HepG2 (cell line): ENCODE measurements around the gene DYNC2H1. TPM values are rescaled to one million over a fixed set of nuclear protein-coding genes. Genes with fewer than 3 reads are reported as not detected.

Experiments
- ATAC-seq: fragments of 200-7000 bp; cut with Tn5 transposase; 3 replicates; pipeline ENCODE4 v1.9.1; 2020; ENCODE audit warnings: mild to moderate bottlenecking, moderate library complexity
- BruUV-seq: library from RNA; stranded (reverse); fragments of 400-500 nt; replicated peaks from 2 replicates; lab custom pipeline; 2021; lab: Mats Ljungman, UMichigan
- CTCF ChIA-PET: fragments of 300-600 bp; formaldehyde crosslinking; extraction: SDS; loops from one replicate; lab custom pipeline; 2021; ENCODE audit warnings: low total read pairs, inconsistent platforms, low intra/inter-chr PET ratio; lab: Yijun Ruan, JAX
- POLR2A ChIA-PET: fragments of 350-600 bp; sonication (Branson Sonifier 250); formaldehyde crosslinking; loops from one replicate; lab custom pipeline; 2020; ENCODE audit warnings: antibody characterized with exemption, inconsistent platforms; lab: Yijun Ruan, JAX
- DNase-seq: peaks from one replicate; pipeline ENCODE4 v3.0.0-alpha.2; 2015; ENCODE audit warnings: low spot score
- FAIRE-seq: peaks from 3 replicates; lab custom pipeline; 2011; peaks lifted over from hg19 to GRCh38; lab: Jason Lieb, UNC
- H2AFZ ChIP-seq: one replicate; pipeline ENCODE4 v1.6.1; 2011; ENCODE audit warnings: low read length, inconsistent platforms
- H3K27ac ChIP-seq: fragments of 300-600 bp; 3 replicates; pipeline ENCODE4 v1.8.0; 2011; ENCODE audit warnings: mixed run types, mild to moderate bottlenecking, mixed read lengths, low read length, inconsistent platforms; ENCODE audit not compliant: insufficient read depth; ENCODE audit errors: extremely low read length
- H3K27me3 ChIP-seq, 2 experiments: fragments of 200-600 bp in 1 of 2; 2 replicates in 1 of 2; 3 replicates in 1 of 2; pipeline versions ENCODE4 v1.6.0 to v1.8.0; 2011; ENCODE audit warnings: low read length in 2 of 2, mild to moderate bottlenecking in 2 of 2, moderate library complexity in 2 of 2, inconsistent platforms in 1 of 2; ENCODE audit not compliant: insufficient read depth in 2 of 2, control insufficient read depth in 1 of 2
- H3K36me3 ChIP-seq, 2 experiments: fragments of 200-600 bp in 1 of 2; replicated peaks in 1 of 2; 2 replicates in 1 of 2; 3 replicates in 1 of 2; pipeline versions ENCODE4 v1.5.1 to v1.8.0; 2011; ENCODE audit warnings: low read length in 2 of 2, inconsistent platforms in 1 of 2; ENCODE audit not compliant: insufficient read depth in 2 of 2, control insufficient read depth in 1 of 2
- H3K4me1 ChIP-seq: 2 replicates; pipeline ENCODE4 v1.5.1; 2012; ENCODE audit warnings: low read length, inconsistent platforms; ENCODE audit not compliant: insufficient read depth
- H3K4me2 ChIP-seq: 2 replicates; pipeline ENCODE4 v1.6.0; 2011; ENCODE audit warnings: low read depth, low read length, inconsistent platforms
- H3K4me3 ChIP-seq, 3 experiments: fragments of 200-600 bp in 1 of 3; sonication (generic), shearing (Covaris generic) in 1 of 3; replicated peaks in 1 of 3; 2 replicates each; pipeline ENCODE4 v1.5.1; 2011 to 2016; ENCODE audit warnings: low read length in 3 of 3, inconsistent platforms in 2 of 3, low read depth in 2 of 3, mild to moderate bottlenecking in 2 of 3, control low read depth in 1 of 3, mixed read lengths in 1 of 3; ENCODE audit not compliant: insufficient read depth in 1 of 3
- H3K79me2 ChIP-seq: one replicate; pipeline ENCODE4 v1.6.1; 2011; ENCODE audit warnings: low read length, inconsistent platforms; ENCODE audit not compliant: insufficient read depth
- H3K9ac ChIP-seq: 2 replicates; pipeline ENCODE4 v1.6.0; 2011; ENCODE audit warnings: mild to moderate bottlenecking, low read depth, low read length, inconsistent platforms; ENCODE audit not compliant: insufficient read depth
- H3K9me3 ChIP-seq: 2 replicates; pipeline ENCODE4 v1.5.1; 2012; ENCODE audit warnings: mild to moderate bottlenecking, low read length
- H4K20me1 ChIP-seq: 2 replicates; pipeline ENCODE4 v1.6.0; 2011; ENCODE audit warnings: inconsistent platforms, mild to moderate bottlenecking, low read length, moderate library complexity; ENCODE audit not compliant: insufficient read depth
- CC2D1A ChIP-seq: sonication (generic); formaldehyde crosslinking; IDR thresholded peaks from 2 replicates; pipeline ENCODE4 v1.8.1; 2023; ENCODE audit warnings: mild to moderate bottlenecking, missing genetic modification reagents
- DR1 ChIP-seq: sonication (generic); formaldehyde crosslinking; IDR thresholded peaks from 2 replicates; pipeline ENCODE4 v1.8.0; 2021; ENCODE audit warnings: mild to moderate bottlenecking, missing genetic modification reagents, inconsistent platforms
- EP300 ChIP-seq, 3 experiments: sonication (generic) in 1 of 3; formaldehyde crosslinking in 1 of 3; IDR thresholded peaks; 2 replicates each; pipeline versions ENCODE4 v1.5.1 to v1.6.1; 2011 to 2020; ENCODE audit warnings: low read depth in 2 of 3, low read length in 2 of 3, borderline replicate concordance in 1 of 3, improper control_type of control experiment in 1 of 3, mild to moderate bottlenecking in 1 of 3, missing genetic modification reagents in 1 of 3, moderate library complexity in 1 of 3
- REL ChIP-seq: sonication (generic); formaldehyde crosslinking; conservative IDR thresholded peaks from 2 replicates; pipeline ENCODE4 v1.8.0; 2022; ENCODE audit warnings: mild to moderate bottlenecking, missing genetic modification reagents, moderate library complexity
- SMC3 ChIP-seq: IDR thresholded peaks from 2 replicates; pipeline ENCODE4 v1.6.1; 2011; ENCODE audit warnings: low read length, improper control_type of control experiment
- ZNF138 ChIP-seq: sonication (generic); formaldehyde crosslinking; IDR thresholded peaks from 2 replicates; pipeline ENCODE4 v1.5.0; 2020; ENCODE audit warnings: mild to moderate bottlenecking, low read depth, missing genetic modification reagents
- ZNF280B ChIP-seq: sonication (generic); formaldehyde crosslinking; IDR thresholded peaks from 2 replicates; pipeline ENCODE4 v1.5.0; 2020; ENCODE audit warnings: missing genetic modification reagents, mild to moderate bottlenecking, borderline replicate concordance
- ZNF431 ChIP-seq: sonication (generic); formaldehyde crosslinking; IDR thresholded peaks from 2 replicates; pipeline ENCODE4 v1.9.0; 2022; ENCODE audit warnings: missing genetic modification reagents, low read depth, mild to moderate bottlenecking, borderline replicate concordance
- ZNF501 ChIP-seq: sonication (generic); formaldehyde crosslinking; IDR thresholded peaks from 2 replicates; pipeline ENCODE4 v1.5.1; 2020; ENCODE audit warnings: mild to moderate bottlenecking, moderate library complexity, missing genetic modification reagents
- WGBS: methylation state at CpG from one replicate; pipeline ENCODE4 v1.1.6; 2017; ENCODE audit warnings: low lambda C conversion rate; 5-methylcytosine and 5-hydroxymethylcytosine counted together
- in situ Hi-C: cut with HindIII; loops from 2 replicates; pipeline ENCODE4 v1.10.0; 2017; ENCODE audit warnings: low pct_unique_long_range_greater_than_20kb; ENCODE audit not compliant: extremely low pct_ligation_motif_present
- intact Hi-C: fragments of 100-400 bp; cut with micrococcal nuclease; formaldehyde crosslinking; loops from one replicate; pipeline ENCODE4 v1.10.0; 2022; ENCODE audit not compliant: unreplicated experiment
- polyA plus RNA-seq, 8 experiments: library from polyadenylated mRNA; depleted of rRNA in 3 of 8; stranded (reverse) in 7 of 8; unstranded in 1 of 8; fragments of >200 nt; fragmentation: Illumina TruSeq in 4 of 8; extraction: Trizol in 4 of 8; gene quantifications; 2 replicates each; pipeline versions ENCODE4 v1.2.1 to v1.2.3, GENCODE V29; 2011 to 2016; ENCODE audit warnings: low read depth in 4 of 8, missing spikeins in 1 of 8, mixed read lengths in 1 of 8; ENCODE audit not compliant: insufficient read depth in 1 of 8
- total RNA-seq, 5 experiments: library from RNA; depleted of rRNA; stranded (reverse); fragments of >200 nt; fragmentation: Illumina TruSeq; extraction: Trizol; gene quantifications; 2 replicates each; pipeline ENCODE4 v1.2.3, GENCODE V29; 2016; ENCODE audit warnings: low read depth in 1 of 5
- TF ChIP-seq, protein P1 (sequence below): sonication (generic); formaldehyde crosslinking; IDR thresholded peaks from 2 replicates; pipeline ENCODE4 v1.4.0; 2020; ENCODE audit warnings: mild to moderate bottlenecking, low read depth, missing genetic modification reagents
- TF ChIP-seq, protein P2 (sequence below): sonication (generic); formaldehyde crosslinking; conservative IDR thresholded peaks from 2 replicates; pipeline ENCODE4 v1.8.0; 2022; ENCODE audit warnings: mild to moderate bottlenecking, moderate library complexity, missing genetic modification reagents
- TF ChIP-seq, protein P3 (sequence below): sonication (generic); formaldehyde crosslinking; IDR thresholded peaks from 2 replicates; pipeline ENCODE4 v1.4.0; 2020; ENCODE audit warnings: missing genetic modification reagents, borderline replicate concordance

DYNC2H1 gene
- total and polyA plus RNA-seq, 2 of the 13 experiments (the other 11 are each of a cell fraction or from before 2014, with no cell fraction given): 0.49 to 0.66 TPM

DNA sequence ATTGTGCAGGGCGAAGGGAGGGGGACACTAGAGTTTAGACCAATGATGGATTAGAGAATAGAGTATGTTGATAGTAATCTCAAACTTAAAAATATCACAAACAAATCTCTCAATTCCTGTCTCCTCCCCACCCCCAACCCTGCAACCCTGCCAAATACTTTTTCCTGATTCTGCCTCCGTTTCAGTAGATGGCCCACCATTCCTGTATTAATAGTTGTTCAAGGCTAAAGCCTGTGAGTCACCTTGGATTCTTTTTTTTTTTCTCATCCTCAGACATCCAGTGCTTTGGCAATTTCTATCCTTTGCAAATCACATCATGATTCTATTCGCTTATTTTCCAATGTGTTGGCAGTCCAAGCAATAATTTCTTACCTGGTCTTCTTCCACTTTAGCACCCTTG is 207.9 kb downstream of the DYNC2H1 start (continued):
- TF ChIP-seq, protein P1, sequence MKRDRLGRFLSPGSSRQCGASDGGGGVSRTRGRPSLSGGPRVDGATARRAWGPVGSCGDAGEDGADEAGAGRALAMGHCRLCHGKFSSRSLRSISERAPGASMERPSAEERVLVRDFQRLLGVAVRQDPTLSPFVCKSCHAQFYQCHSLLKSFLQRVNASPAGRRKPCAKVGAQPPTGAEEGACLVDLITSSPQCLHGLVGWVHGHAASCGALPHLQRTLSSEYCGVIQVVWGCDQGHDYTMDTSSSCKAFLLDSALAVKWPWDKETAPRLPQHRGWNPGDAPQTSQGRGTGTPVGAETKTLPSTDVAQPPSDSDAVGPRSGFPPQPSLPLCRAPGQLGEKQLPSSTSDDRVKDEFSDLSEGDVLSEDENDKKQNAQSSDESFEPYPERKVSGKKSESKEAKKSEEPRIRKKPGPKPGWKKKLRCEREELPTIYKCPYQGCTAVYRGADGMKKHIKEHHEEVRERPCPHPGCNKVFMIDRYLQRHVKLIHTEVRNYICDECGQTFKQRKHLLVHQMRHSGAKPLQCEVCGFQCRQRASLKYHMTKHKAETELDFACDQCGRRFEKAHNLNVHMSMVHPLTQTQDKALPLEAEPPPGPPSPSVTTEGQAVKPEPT (CRISPR knock-in tag): no peak
- TF ChIP-seq ZNF280B (CRISPR knock-in tag) (no peak), EP300 (IDR thresholded peaks at IDR 0.05; ENCODE audit: low read depth in 2 of 2, low read length in 2 of 2) (no peak), EP300 (CRISPR knock-in tag; IDR thresholded peaks at IDR 0.05; ENCODE audit: borderline replicate concordance) (no peak), ZNF138 (CRISPR knock-in tag) (no peak)

- POLR2A ChIA-PET: no interaction called here
- TF ChIP-seq, protein P2, sequence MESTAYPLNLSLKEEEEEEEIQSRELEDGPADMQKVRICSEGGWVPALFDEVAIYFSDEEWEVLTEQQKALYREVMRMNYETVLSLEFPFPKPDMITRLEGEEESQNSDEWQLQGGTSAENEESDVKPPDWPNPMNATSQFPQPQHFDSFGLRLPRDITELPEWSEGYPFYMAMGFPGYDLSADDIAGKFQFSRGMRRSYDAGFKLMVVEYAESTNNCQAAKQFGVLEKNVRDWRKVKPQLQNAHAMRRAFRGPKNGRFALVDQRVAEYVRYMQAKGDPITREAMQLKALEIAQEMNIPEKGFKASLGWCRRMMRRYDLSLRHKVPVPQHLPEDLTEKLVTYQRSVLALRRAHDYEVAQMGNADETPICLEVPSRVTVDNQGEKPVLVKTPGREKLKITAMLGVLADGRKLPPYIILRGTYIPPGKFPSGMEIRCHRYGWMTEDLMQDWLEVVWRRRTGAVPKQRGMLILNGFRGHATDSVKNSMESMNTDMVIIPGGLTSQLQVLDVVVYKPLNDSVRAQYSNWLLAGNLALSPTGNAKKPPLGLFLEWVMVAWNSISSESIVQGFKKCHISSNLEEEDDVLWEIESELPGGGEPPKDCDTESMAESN (CRISPR knock-in tag): no peak
- no peak for TF ChIP-seq REL (CRISPR knock-in tag)
- TF ChIP-seq ZNF501 (CRISPR knock-in tag): no peak
- TF ChIP-seq, protein P3, sequence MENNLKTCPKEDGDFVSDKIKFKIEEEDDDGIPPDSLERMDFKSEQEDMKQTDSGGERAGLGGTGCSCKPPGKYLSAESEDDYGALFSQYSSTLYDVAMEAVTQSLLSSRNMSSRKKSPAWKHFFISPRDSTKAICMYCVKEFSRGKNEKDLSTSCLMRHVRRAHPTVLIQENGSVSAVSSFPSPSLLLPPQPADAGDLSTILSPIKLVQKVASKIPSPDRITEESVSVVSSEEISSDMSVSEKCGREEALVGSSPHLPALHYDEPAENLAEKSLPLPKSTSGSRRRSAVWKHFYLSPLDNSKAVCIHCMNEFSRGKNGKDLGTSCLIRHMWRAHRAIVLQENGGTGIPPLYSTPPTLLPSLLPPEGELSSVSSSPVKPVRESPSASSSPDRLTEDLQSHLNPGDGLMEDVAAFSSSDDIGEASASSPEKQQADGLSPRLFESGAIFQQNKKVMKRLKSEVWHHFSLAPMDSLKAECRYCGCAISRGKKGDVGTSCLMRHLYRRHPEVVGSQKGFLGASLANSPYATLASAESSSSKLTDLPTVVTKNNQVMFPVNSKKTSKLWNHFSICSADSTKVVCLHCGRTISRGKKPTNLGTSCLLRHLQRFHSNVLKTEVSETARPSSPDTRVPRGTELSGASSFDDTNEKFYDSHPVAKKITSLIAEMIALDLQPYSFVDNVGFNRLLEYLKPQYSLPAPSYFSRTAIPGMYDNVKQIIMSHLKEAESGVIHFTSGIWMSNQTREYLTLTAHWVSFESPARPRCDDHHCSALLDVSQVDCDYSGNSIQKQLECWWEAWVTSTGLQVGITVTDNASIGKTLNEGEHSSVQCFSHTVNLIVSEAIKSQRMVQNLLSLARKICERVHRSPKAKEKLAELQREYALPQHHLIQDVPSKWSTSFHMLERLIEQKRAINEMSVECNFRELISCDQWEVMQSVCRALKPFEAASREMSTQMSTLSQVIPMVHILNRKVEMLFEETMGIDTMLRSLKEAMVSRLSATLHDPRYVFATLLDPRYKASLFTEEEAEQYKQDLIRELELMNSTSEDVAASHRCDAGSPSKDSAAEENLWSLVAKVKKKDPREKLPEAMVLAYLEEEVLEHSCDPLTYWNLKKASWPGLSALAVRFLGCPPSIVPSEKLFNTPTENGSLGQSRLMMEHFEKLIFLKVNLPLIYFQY: no peak
- TF ChIP-seq SMC3: no peak
- no peak for TF ChIP-seq ZNF431 (CRISPR knock-in tag)
- TF ChIP-seq DR1 (CRISPR knock-in tag): no peak
- TF ChIP-seq CC2D1A (CRISPR knock-in tag): no peak
Observed at GRCh38 chr11:103322821-103323220, 213.6 kb downstream of the DYNC2H1 start.

More at GRCh38 chr11:103322821-103323220, 213.6 kb downstream of the DYNC2H1 start:
- Histone ChIP-seq H3K4me3 (no peak overlapping the region), H3K4me2 (no peak overlapping the region), H2AFZ (no peak overlapping the region), H3K4me1 (no peaks in the 10 kb centered on the region), H3K27ac (no peak overlapping the region), H3K27me3 (no peaks in the 10 kb centered on the region), H3K36me3 (no peaks in the 10 kb centered on the region), H4K20me1 (no peaks in the 10 kb centered on the region), H3K9me3 (no peaks in the 10 kb centered on the region), H3K79me2 (no peaks in the 10 kb centered on the region), H3K9ac (no peak overlapping the region)
- in situ Hi-C loops: loop anchor here (10.0 kb wide), 1 partner anchor 272 kb away; no protein-coding TSS in a partner anchor
- 28% methylated on average over 6 of the region's 6 CpGs for WGBS
- CTCF ChIA-PET: no interaction called here
- BruUV-seq: no TSS peak
- no peak for DNase-seq
- no peak for ATAC-seq
- FAIRE-seq: no peak
- intact Hi-C loops: no loop called here
